GM19328 (cell line): Measurements from ENCODE around the gene AGRN.
"Not testable (repeated sequence)": the region's sequence is repeated elsewhere in the genome, so short reads cannot be mapped to it uniquely, and the experiment has no call there.

Source experiments
- ATAC-seq: cut with Tn5 transposase; IDR thresholded peaks from one replicate; pipeline ENCODE4 v1.9.1; 2021; ENCODE audit warnings: mild to moderate bottlenecking, moderate library complexity; ENCODE audit not compliant: unreplicated experiment

AGRN gene

DNA sequence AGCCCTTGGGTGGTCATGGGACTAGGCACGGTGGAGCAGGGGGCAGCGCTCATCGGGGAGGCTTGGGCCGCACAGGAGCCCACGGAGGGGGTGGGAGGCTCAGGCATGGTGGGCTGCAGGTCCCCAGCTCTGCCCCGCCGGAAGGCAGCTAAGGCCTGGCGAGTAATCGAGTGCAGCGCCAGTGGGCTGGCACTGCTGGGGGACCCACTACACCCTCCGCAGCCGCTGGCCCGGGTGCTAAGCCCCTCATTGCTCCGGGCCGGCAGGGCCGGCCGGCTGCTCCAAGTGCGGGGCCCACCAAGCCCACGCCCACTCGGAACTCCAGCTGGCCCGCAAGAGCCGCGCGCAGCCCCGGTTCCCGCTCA, 1.6 kb upstream of the AGRN start:
- not testable (repeated sequence) for ATAC-seq

GRCh38 chr1:1019122-1019999, 559 bp upstream of the AGRN start:
- ATAC-seq, result peak; percentile 73

DNA sequence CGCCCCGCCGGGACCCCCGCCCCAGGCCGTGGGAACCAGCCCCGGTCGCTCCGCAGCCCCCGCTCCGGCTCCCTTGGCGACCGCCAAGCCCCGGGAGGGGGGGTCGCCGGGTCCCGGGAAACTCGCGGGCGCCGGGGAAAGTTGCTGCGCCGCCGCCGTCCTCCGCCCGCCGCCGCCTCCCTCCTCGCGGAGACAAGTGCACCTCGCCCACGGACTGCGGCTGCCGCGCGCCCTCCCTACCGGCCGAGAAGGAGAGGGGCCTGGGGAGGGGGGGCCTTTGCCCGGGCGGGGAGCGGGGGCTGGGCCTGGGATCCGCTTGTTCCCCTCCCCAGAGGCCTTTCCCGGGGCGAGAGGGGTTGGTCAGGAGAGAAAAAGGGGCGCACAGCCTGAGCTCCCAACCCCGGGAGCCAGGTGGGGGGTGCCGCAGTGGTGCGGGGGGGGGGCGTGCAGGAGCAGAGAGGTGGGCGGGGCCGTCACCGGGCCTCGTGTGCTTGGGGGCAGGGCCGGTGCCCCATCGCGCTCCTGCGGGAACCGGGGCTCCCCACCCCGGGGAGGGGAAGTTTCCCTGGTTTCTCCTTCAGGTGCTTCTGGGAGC, 592 bp downstream of the AGRN start:
- ATAC-seq, result peak; percentile 11

DNA sequence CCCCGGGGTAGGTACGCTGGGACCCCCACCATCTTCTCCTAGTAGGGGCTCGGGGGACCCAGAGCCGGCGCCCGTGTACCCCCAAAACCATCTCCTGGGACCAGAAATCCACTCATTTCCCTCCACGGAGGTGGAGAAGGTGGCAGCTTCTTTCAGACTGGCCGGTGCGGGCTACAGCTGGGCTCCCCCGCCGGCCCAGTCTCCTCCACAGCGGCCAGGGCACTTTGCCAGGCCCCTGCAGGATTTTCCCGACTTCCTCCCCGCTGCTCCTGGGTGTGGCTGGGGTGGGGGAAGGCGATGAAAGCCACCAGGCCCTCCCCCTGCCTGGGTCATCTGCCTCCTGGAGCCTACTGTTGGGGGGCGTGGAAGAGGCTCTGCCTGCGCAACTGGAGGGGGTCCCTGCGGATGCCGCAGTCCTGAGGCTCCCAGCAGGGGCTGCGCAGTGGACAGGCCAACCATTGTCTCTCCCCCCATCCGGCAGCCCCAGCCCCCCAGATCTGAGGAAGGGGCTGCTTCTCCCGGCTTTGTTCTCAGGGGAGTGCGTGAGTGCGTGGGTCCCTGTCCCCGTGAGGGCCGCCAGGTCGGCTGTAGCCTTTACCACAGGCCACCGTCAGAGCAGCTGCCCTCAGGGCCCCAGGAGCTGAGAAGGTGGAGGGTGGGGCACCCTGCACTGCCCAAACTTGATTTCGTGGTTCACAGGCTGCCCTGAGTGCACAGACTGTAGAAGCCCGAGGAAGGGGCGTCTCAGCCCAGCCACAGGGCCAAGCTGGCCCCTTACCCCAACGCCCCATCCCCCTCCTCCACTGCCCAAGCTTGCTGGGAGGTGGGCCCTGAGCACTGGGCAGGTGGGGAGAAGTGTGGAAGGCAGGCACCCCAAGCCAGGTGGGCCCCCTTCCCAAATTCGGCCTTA, 1.3 kb downstream of the AGRN start:
- ATAC-seq, result no peak

DNA sequence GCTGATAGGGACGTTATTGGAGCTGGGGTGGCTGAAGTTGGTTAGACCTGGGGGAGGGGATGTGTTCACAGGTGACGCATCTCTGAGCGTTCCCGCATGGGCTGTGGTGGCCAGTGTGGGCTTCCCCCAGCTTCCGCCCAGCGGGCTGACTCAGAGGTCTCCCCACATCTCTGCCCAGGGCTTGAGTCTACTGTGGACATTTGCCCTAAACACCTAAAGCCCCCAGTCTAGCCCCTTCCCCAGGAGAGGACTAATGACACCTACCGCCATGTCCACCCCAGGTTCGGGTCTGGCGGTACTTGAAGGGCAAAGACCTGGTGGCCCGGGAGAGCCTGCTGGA, 2.0 kb downstream of the AGRN start:
- ATAC-seq, result no peak

DNA sequence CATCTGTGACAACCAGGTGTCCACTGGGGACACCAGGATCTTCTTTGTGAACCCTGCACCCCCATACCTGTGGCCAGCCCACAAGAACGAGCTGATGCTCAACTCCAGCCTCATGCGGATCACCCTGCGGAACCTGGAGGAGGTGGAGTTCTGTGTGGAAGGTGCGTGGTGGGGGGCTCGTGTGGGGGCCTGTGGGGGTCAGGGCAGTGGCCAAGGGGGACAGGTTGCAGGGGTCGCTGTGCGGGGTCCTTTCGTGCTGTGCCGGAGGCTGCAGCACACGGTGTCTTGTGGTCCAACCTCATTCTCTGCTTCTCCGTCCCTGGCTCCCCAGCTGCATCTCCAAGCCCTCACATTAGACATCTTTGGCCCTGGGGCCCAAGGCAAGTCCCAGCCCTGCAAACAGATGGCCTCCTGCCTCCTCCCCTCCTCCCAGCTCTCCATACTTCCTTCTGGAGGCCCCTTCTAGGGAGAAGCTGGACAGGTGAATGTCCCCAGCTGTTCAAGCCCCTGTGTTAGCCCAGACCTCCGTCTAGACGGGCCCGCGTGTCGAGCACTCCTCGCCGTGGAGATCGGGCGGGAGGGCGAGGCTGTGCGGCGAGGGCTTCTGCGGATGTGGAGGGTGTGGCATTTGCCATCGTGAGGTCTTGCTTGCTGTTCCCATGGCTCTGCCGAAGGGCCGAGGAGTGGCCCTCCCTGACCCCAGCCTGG, 2.5 kb downstream of the AGRN start:
- no peak for ATAC-seq

GRCh38 chr1:1023700-1024099, 3.8 kb downstream of the AGRN start:
- ATAC-seq, result no peak

DNA sequence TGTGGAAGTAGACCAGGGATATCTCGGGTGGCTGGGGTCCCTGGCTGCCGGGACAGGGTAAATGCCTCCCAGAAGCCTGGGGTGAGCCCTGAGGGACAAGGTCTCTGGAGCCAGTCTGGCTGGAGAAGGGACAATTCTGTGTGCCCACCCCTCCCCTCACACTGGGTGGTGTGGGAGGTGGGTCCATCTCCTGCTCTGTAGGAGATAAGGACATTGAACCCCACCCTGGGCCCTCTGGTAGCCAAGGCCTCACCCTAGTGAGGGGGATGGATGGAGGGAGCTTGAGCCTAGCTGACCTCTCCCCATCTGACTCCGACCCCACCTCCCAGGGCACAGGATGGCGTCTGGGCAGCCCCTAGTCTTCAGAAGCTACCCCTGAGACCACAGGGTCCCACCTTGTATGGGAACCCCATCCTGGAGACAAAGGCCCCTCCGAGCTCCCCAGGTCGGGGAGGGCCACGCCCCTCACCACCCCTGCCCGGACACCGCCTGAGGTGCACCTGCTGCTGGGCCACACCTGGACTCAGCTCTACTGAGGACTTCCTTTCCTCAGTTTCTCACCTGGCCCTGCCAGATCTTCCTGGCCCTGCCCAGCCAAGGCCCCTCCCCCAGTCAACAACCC, 4.3 kb downstream of the AGRN start:
- no peak for ATAC-seq

DNA sequence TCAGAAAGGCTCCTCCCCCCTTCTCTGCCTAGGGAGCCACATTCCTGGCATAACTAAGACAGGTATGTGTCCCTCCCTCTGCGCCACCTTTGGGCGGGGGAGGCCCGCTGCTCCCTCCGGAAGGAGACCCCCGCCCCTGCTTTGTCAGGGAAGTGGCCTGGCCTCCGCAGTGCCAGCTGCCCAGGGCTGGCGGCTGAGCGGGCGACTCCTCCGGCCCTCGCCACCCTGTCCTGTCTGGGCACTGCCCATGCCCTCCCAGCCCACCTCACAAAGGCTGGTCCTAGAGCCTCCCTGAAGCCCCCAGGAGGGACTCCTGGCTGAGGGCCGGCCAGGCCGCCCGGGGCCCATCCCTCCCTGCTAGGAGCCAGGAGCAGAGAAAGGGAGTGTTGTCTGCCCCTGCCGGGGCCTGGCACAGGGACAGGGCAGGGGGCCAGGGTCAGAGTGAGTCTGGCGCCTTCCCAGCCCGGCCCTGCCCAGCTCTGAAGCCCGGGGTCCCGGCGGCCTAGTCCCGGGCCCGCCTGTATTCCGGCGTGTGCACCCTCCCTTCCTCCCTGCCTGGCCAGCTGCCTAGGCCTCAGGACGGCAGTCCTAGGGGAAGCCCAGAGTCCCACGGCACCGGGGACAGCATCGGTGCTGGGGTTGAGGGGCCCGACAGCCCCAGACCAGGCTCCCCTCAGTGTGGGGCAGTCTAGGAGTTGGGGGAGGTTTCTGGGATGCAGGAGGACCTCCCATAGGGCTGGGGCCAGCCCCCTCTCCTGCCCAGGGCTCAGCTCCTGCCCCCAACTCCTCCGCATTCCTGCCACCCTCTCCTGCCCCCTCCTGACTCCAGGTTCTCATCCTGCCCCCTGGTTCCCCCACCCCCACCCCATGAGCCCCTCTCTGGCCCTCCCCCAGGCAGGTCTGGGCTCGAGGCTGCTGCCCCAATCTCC, 5.1 kb downstream of the AGRN start:
- ATAC-seq, result no peak

DNA sequence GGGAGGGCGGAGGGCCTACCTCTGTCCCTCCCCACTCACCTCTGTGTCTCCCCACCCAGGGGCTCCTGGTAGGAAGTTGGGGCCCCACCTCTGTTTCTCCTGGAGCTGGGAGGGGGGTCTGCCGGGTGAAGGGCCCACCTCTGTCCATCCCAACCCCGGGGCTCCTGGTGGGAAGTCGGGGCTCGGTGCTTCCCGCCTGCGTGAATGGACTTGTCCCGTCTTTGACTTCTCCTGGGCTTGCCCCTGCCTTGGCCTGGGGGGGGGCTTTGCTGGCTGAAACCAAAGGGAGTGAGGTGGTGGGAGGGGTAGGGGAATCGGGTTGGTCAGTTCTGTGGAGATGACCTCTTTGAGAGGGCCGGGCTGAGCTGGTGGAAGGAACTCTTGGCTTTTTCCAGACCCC, 5.8 kb downstream of the AGRN start:
- no peak for ATAC-seq

- ATAC-seq, result no peak
Observed at GRCh38 chr1:1026599-1027413, 6.9 kb downstream of the AGRN start.

GRCh38 chr1:1027791-1028190, 7.9 kb downstream of the AGRN start:
- ATAC-seq, result no peak

GRCh38 chr1:1030867-1031658, 11.1 kb downstream of the AGRN start:
- not testable (repeated sequence) for ATAC-seq

DNA sequence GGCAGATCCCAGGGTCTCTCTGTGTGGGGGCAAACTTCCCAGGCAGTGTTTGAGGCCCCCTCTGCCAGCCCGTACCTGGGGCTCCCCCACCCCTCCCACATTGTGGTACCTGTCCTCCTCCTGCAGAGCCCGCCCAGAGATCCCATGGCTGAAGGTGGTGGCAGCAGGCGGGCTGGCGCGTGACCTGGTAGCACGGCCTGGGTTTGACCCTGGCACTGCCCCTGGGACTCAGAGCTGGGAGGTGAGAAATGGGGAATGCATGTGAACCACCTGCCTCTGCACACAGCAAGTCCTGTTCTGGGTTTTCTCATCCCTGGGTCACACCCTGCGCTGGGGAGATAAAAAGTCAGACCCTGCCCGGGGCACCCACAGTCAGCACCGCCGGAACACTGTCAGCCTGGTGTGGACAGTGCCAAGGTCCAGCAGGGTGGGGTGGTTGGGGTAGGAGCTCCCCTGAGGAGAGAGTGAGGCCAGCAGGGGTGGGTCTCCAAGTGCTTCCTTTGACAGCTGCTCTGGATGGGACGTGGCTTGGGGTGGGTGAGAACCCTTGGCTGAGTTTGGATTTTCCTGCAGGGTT, 11.8 kb downstream of the AGRN start:
- no peak for ATAC-seq

DNA sequence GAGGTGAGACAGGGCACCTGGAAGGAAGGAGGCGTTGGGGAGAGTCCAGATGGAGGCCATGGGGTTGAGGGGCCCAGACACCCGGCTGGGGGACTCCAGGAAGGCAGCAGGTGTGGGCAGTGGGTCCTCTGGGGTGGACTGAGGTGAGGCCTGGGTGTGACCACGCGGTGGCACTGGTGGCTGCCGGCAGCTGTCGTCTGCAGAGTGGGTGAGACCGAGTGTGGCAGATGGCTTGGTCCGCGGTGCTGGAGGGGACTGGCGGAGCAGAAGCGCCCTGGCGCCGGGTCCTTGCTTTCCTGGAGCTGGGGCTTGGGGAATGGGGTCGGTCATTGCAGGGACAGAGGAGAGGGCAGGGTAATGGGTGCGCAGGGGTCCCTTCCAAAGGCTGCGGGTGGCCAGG, 12.5 kb downstream of the AGRN start:
- no peak for ATAC-seq

DNA sequence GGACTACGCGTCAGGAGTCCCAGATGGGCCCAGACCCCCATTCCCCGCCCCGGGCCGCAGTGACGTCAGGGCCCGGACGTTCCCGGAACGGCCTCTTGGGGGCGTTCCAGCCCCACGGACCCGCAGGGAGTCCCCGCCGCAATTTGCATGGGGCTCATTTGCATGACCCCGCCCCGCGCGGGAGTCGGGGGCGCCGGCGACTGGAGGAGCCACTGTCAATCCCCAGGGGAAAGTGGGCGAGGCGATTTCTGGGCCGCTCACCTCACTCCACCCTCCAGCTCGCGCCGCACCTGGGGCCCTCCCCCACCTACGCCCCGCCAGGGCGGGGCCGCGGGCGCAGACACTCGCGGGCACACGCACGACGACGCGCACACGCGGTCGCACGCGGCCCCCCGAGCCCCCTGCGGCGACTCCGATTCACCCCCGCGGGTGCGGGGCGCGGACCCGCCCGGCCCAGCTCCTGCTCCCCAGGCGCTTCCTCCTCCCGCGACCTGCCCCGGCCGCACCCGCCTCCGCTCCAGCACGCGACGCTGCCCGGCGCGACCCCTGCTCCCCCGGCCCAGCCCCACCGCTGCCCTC, 13.2 kb downstream of the AGRN start:
- ATAC-seq, result peak; percentile 79

- ATAC-seq, result no peak
Observed at GRCh38 chr1:1033731-1034438, 14.0 kb downstream of the AGRN start.
